ENCODE results near the gene TBL1X.

The TBL1X gene

GRCh38 chrX:9483376-9483775 lies 18.5 kb downstream of the TBL1X start:
- DNase-seq (ENCODE audit: low read depth): no peak
- no peak for TF ChIP-seq CTCF (IDR thresholded peaks at IDR 0.05; ENCODE audit: insufficient read depth, low read depth, low read length, missing control alignments)
- H3K4me3 ChIP-seq (ENCODE audit: low read length): no peak overlapping the region

- no peak for DNase-seq (ENCODE audit: low read depth)
Observed at GRCh38 chrX:9486786-9487387, 22.0 kb downstream of the TBL1X start.

GRCh38 chrX:9488586-9488985 lies 23.7 kb downstream of the TBL1X start:
- no peak overlapping the region for H3K4me3 ChIP-seq (ENCODE audit: low read length)
- no peak for TF ChIP-seq CTCF (IDR thresholded peaks at IDR 0.05; ENCODE audit: insufficient read depth, low read depth, low read length, missing control alignments)
- DNase-seq (ENCODE audit: low read depth): no peak

More at GRCh38 chrX:9486786-9487387, 22.0 kb downstream of the TBL1X start:
- no peak overlapping the region for H3K4me3 ChIP-seq (ENCODE audit: low read length)
- TF ChIP-seq CTCF (IDR thresholded peaks at IDR 0.05; ENCODE audit: insufficient read depth, low read depth, low read length, missing control alignments): no peak

GRCh38 chrX:9489234-9489633 lies 24.4 kb downstream of the TBL1X start:
- no peak for TF ChIP-seq CTCF (IDR thresholded peaks at IDR 0.05; ENCODE audit: insufficient read depth, low read depth, low read length, missing control alignments)
- H3K4me3 ChIP-seq (ENCODE audit: low read length): no peak overlapping the region
- no peak for DNase-seq (ENCODE audit: low read depth)

GRCh38 chrX:9492901-9493300 lies 28.0 kb downstream of the TBL1X start:
- DNase-seq (ENCODE audit: low read depth): no peak
- H3K4me3 ChIP-seq (ENCODE audit: low read length): no peak overlapping the region
- no peak for TF ChIP-seq CTCF (IDR thresholded peaks at IDR 0.05; ENCODE audit: insufficient read depth, low read depth, low read length, missing control alignments)

GRCh38 chrX:9493936-9494335 lies 29.1 kb downstream of the TBL1X start:
- no peak for DNase-seq (ENCODE audit: low read depth)
- no peak overlapping the region for H3K4me3 ChIP-seq (ENCODE audit: low read length)
- no peak for TF ChIP-seq CTCF (IDR thresholded peaks at IDR 0.05; ENCODE audit: insufficient read depth, low read depth, low read length, missing control alignments)

GRCh38 chrX:9494771-9495170 lies 29.9 kb downstream of the TBL1X start:
- peak; percentile 2 for DNase-seq (ENCODE audit: low read depth)
- no peak for TF ChIP-seq CTCF (IDR thresholded peaks at IDR 0.05; ENCODE audit: insufficient read depth, low read depth, low read length, missing control alignments)
- no peak overlapping the region for H3K4me3 ChIP-seq (ENCODE audit: low read length)

Data from epithelial cell of esophagus (primary cell).